MM.1S (cell line): ENCODE data around the gene TNKS2.

Experiments
- DNase-seq: peaks from one replicate; pipeline ENCODE4 v3.0.0-alpha.2; 2015
- H2AFZ ChIP-seq: fragments of 300-600 bp; sonication (generic); 2 replicates; pipeline ENCODE4 v1.6.0; 2016; ENCODE audit warnings: antibody characterized with exemption, low read length
- H3F3A ChIP-seq: fragments of 300-600 bp; sonication (generic); 2 replicates; pipeline ENCODE4 v1.6.1; 2016; ENCODE audit warnings: mild to moderate bottlenecking, antibody characterized with exemption, low read length, moderate library complexity, mixed read lengths; ENCODE audit not compliant: insufficient read depth
- H3K27ac ChIP-seq: fragments of 300-600 bp; sonication (generic); 2 replicates; pipeline ENCODE4 v1.5.1; 2016; ENCODE audit warnings: mild to moderate bottlenecking, low read length
- H3K27me3 ChIP-seq: fragments of 300-600 bp; sonication (generic); replicated peaks from 2 replicates; pipeline ENCODE4 v1.6.0; 2016; ENCODE audit warnings: low read length; ENCODE audit not compliant: insufficient read depth
- H3K36me3 ChIP-seq: fragments of 300-600 bp; sonication (generic); replicated peaks from 2 replicates; pipeline ENCODE4 v1.6.1; 2016; ENCODE audit warnings: mild to moderate bottlenecking, low read length, mixed read lengths; ENCODE audit not compliant: insufficient read depth
- H3K4me1 ChIP-seq: fragments of 300-600 bp; sonication (generic); 2 replicates; pipeline ENCODE4 v1.6.1; 2016; ENCODE audit warnings: low read length, mixed read lengths
- H3K4me2 ChIP-seq: fragments of 300-600 bp; sonication (generic); 2 replicates; pipeline ENCODE4 v1.6.0; 2016; ENCODE audit warnings: low read depth, low read length
- H3K4me3 ChIP-seq: fragments of 300-600 bp; sonication (generic); 2 replicates; pipeline ENCODE4 v1.5.1; 2016; ENCODE audit warnings: low read length, mixed read lengths
- H3K79me2 ChIP-seq: fragments of 300-600 bp; sonication (generic); 2 replicates; pipeline ENCODE4 v1.6.1; 2016; ENCODE audit warnings: mixed run types, low read length, mixed read lengths
- H3K9ac ChIP-seq: fragments of 300-600 bp; sonication (generic); 2 replicates; pipeline ENCODE4 v1.6.1; 2016; ENCODE audit warnings: low read length, mixed read lengths
- H3K9me2 ChIP-seq: fragments of 300-600 bp; sonication (generic); replicated peaks from 2 replicates; pipeline ENCODE4 v1.6.1; 2016; ENCODE audit warnings: mild to moderate bottlenecking, low read length, mixed read lengths; ENCODE audit not compliant: insufficient read depth
- H3K9me3 ChIP-seq: fragments of 300-600 bp; sonication (generic); replicated peaks from 2 replicates; pipeline ENCODE4 v1.6.1; 2016; ENCODE audit warnings: mild to moderate bottlenecking, low read length, mixed read lengths; ENCODE audit not compliant: insufficient read depth
- H4K20me1 ChIP-seq: fragments of 300-600 bp; sonication (generic); 2 replicates; pipeline ENCODE4 v1.6.1; 2016; ENCODE audit warnings: mild to moderate bottlenecking, low read length, moderate library complexity, mixed read lengths; ENCODE audit not compliant: insufficient read depth
- CTCF ChIP-seq: fragments of 300-600 bp; sonication (generic); IDR thresholded peaks from 2 replicates; pipeline ENCODE4 v1.5.1; 2016; ENCODE audit warnings: antibody characterized with exemption, low read length, mixed read lengths
- EZH2 ChIP-seq: fragments of 300-600 bp; sonication (generic); optimal IDR thresholded peaks from 2 replicates; pipeline ENCODE3; 2017; ENCODE audit warnings: low read depth, mild to moderate bottlenecking, antibody characterized with exemption, low read length, mixed read lengths
- EZH2phosphoT487 ChIP-seq: fragments of 300-600 bp; sonication (generic); IDR thresholded peaks from 2 replicates; pipeline ENCODE4 v1.6.1; 2018; ENCODE audit warnings: antibody characterized with exemption, low read length

Gene TNKS2

GRCh38 chr10:91829268-91829667, 31.0 kb downstream of the TNKS2 start:
- Histone ChIP-seq H3K4me3 (no peak overlapping the region), H3K36me3 (peaks cover 17% of the 10 kb centered on the region), H2AFZ (no peak overlapping the region), H4K20me1 (no peaks in the 10 kb centered on the region), H3K4me2 (no peak overlapping the region), H3K9me2 (no peaks in the 10 kb centered on the region), H3K4me1 (no peaks in the 10 kb centered on the region), H3K27me3 (no peaks in the 10 kb centered on the region), H3K9ac (no peak overlapping the region), H3F3A (no peaks in the 10 kb centered on the region), H3K9me3 (no peaks in the 10 kb centered on the region), H3K79me2 (no peaks in the 10 kb centered on the region), H3K27ac (no peak overlapping the region)
- DNase-seq = no peak
- TF ChIP-seq CTCF (no peak), EZH2 (no peak), EZH2phosphoT487 (no peak)

- Histone ChIP-seq H3K36me3 (peaks cover 13% of the 10 kb centered on the region), H3K9me3 (no peaks in the 10 kb centered on the region)
These were observed 40.0 kb downstream of the TNKS2 start for GRCh38 chr10:91838199-91838598.

GRCh38 chr10:91843083-91843482, 44.9 kb downstream of the TNKS2 start:
- H3K27ac ChIP-seq = no peak overlapping the region
- H3K36me3 ChIP-seq = peaks cover 11% of the 10 kb centered on the region

More at GRCh38 chr10:91838199-91838598, 40.0 kb downstream of the TNKS2 start:
- Histone ChIP-seq H3K9me2 (no peaks in the 10 kb centered on the region), H3K79me2 (no peaks in the 10 kb centered on the region), H2AFZ (no peak overlapping the region), H4K20me1 (no peaks in the 10 kb centered on the region), H3K9ac (no peak overlapping the region), H3K27ac (no peak overlapping the region), H3K4me1 (no peaks in the 10 kb centered on the region), H3K4me3 (no peak overlapping the region), H3K4me2 (no peak overlapping the region), H3F3A (no peaks in the 10 kb centered on the region), H3K27me3 (no peaks in the 10 kb centered on the region)
- TF ChIP-seq CTCF (no peak), EZH2phosphoT487 (no peak), EZH2 (no peak)
- DNase-seq = no peak

More at GRCh38 chr10:91843083-91843482, 44.9 kb downstream of the TNKS2 start:
- no peaks in the 10 kb centered on the region for H4K20me1 ChIP-seq
- no peaks in the 10 kb centered on the region for H3K27me3 ChIP-seq
- no peak overlapping the region for H3K4me2 ChIP-seq
- H2AFZ ChIP-seq = no peak overlapping the region
- H3K79me2 ChIP-seq = no peaks in the 10 kb centered on the region
- no peaks in the 10 kb centered on the region for H3K9me2 ChIP-seq
- DNase-seq = peak; percentile 16
- H3K4me3 ChIP-seq = no peak overlapping the region
- no peak overlapping the region for H3K9ac ChIP-seq
- H3F3A ChIP-seq = no peaks in the 10 kb centered on the region
- no peaks in the 10 kb centered on the region for H3K9me3 ChIP-seq
- no peaks in the 10 kb centered on the region for H3K4me1 ChIP-seq
- TF ChIP-seq EZH2phosphoT487 (no peak), CTCF (no peak), EZH2 (no peak)
